H1 (cell line): ENCODE results near the gene CCDC12.

Source experiments
- BACH1 ChIP-seq: IDR thresholded peaks from 2 replicates; pipeline ENCODE4 v1.6.1; 2012; ENCODE audit warnings: low read length, improper control_type of control experiment
- EGR1 ChIP-seq: IDR thresholded peaks from 2 replicates; pipeline ENCODE4 v1.6.1; 2011; ENCODE audit warnings: low read depth, low read length, borderline replicate concordance
- FOSL1 ChIP-seq: IDR thresholded peaks from 2 replicates; pipeline ENCODE4 v1.6.1; 2011; ENCODE audit warnings: mild to moderate bottlenecking, low read depth, low read length, moderate library complexity; ENCODE audit not compliant: insufficient read depth
- GABPA ChIP-seq: IDR thresholded peaks from 2 replicates; pipeline ENCODE4 v1.6.1; 2011; ENCODE audit warnings: mild to moderate bottlenecking, low read length, moderate library complexity, borderline replicate concordance; ENCODE audit not compliant: insufficient read depth
- POLR2A ChIP-seq, 2 experiments: IDR thresholded peaks; 1 replicate in 1 of 2; 2 replicates in 1 of 2; pipeline ENCODE4 v1.6.1; 2011; ENCODE audit warnings: low read depth in 2 of 2, low read length in 2 of 2, mild to moderate bottlenecking in 2 of 2; ENCODE audit errors: control extremely low read depth in 1 of 2
- RBBP5 ChIP-seq: IDR thresholded peaks from 2 replicates; pipeline ENCODE4 v1.7.1; 2012; ENCODE audit warnings: low read depth, mild to moderate bottlenecking, inconsistent platforms, low read length, moderate library complexity, borderline replicate concordance
- RFX5 ChIP-seq: IDR thresholded peaks from 2 replicates; pipeline ENCODE4 v1.6.1; 2011; ENCODE audit warnings: low read depth, low read length, improper control_type of control experiment, borderline replicate concordance
- SRF ChIP-seq: IDR thresholded peaks from 2 replicates; pipeline ENCODE4 v1.6.1; 2011; ENCODE audit warnings: mild to moderate bottlenecking, low read depth, low read length, moderate library complexity
- ZNF274 ChIP-seq: IDR thresholded peaks from 2 replicates; pipeline ENCODE4 v1.7.0; 2012; ENCODE audit warnings: low read length, borderline replicate concordance; ENCODE audit errors: extremely low read depth
- TF ChIP-seq, protein P1 (sequence below), 3 experiments: IDR thresholded peaks; 1 replicate in 2 of 3; 2 replicates in 1 of 3; pipeline versions ENCODE4 v1.5.1 to v1.6.1; 2011; ENCODE audit warnings: low read length in 3 of 3, mild to moderate bottlenecking in 3 of 3, inconsistent platforms in 2 of 3, low read depth in 1 of 3, moderate library complexity in 1 of 3; ENCODE audit not compliant: insufficient read depth in 1 of 3; ENCODE audit errors: control extremely low read depth in 1 of 3

DNA sequence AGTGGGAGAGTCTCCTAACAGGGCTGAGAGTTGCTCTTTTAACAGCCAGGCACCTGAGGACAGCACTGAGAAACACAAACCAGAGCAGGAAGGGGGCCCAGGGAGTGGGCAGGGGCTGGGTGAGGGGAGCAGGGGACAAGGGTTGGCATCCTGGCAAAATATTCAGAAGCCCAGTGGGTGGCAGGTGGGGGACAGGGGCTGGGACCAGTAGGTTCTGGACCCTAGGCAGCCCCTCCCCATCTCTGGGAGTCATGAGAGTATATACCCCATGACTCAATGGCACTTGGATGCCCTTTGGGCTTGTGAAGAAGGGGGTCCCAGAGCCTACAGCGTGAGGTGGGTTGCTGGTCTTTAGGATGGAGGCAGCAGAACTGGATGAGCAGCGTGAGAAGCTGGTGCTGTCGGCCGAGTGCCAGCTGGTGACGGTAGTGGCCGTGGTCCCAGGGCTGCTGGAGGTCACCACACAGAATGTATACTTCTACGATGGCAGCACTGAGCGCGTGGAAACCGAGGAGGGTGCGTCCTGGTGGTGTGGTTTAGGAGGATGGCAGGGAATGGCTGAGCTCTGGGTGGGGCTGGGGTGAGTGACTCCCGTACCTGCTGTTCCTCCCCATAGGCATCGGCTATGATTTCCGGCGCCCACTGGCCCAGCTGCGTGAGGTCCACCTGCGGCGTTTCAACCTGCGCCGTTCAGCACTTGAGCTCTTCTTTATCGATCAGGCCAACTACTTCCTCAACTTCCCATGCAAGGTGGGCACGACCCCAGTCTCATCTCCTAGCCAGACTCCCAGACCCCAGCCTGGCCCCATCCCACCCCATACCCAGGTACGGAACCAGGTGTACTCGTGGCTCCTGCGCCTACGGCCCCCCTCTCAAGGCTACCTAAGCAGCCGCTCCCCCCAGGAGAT is 27.2 kb upstream of the CCDC12 start:
- TF ChIP-seq ZNF274 (no peak), FOSL1 (no peak), POLR2A (IDR thresholded peaks at IDR 0.05; ENCODE audit: control extremely low read depth in 1 of 2, low read depth in 2 of 2, low read length in 2 of 2) (no peak), RFX5 (no peak), BACH1 (no peak), EGR1 (no peak), GABPA (no peak), RBBP5 (no peak), SRF (no peak)
- TF ChIP-seq, protein P1, sequence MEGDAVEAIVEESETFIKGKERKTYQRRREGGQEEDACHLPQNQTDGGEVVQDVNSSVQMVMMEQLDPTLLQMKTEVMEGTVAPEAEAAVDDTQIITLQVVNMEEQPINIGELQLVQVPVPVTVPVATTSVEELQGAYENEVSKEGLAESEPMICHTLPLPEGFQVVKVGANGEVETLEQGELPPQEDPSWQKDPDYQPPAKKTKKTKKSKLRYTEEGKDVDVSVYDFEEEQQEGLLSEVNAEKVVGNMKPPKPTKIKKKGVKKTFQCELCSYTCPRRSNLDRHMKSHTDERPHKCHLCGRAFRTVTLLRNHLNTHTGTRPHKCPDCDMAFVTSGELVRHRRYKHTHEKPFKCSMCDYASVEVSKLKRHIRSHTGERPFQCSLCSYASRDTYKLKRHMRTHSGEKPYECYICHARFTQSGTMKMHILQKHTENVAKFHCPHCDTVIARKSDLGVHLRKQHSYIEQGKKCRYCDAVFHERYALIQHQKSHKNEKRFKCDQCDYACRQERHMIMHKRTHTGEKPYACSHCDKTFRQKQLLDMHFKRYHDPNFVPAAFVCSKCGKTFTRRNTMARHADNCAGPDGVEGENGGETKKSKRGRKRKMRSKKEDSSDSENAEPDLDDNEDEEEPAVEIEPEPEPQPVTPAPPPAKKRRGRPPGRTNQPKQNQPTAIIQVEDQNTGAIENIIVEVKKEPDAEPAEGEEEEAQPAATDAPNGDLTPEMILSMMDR (IDR thresholded peaks at IDR 0.05; ENCODE audit: control extremely low read depth in 1 of 3, insufficient read depth in 1 of 3, low read depth in 1 of 3, low read length in 3 of 3), result no peak
